GM23248 (cell line): Measurements from ENCODE around the gene LCN6.

Experiments
- EZH2 ChIP-seq: fragments of 200-600 bp; sonication (generic); IDR thresholded peaks from 2 replicates; pipeline ENCODE4 v1.6.1; 2018; ENCODE audit warnings: antibody characterized with exemption, mild to moderate bottlenecking; ENCODE audit not compliant: insufficient read depth, poor library complexity, severe bottlenecking
- EZH2phosphoT487 ChIP-seq: fragments of 200-600 bp; sonication (generic); IDR thresholded peaks from 2 replicates; pipeline ENCODE4 v1.6.1; 2018; ENCODE audit warnings: antibody characterized with exemption, moderate library complexity, mild to moderate bottlenecking, low read depth; ENCODE audit not compliant: insufficient read depth

DNA sequence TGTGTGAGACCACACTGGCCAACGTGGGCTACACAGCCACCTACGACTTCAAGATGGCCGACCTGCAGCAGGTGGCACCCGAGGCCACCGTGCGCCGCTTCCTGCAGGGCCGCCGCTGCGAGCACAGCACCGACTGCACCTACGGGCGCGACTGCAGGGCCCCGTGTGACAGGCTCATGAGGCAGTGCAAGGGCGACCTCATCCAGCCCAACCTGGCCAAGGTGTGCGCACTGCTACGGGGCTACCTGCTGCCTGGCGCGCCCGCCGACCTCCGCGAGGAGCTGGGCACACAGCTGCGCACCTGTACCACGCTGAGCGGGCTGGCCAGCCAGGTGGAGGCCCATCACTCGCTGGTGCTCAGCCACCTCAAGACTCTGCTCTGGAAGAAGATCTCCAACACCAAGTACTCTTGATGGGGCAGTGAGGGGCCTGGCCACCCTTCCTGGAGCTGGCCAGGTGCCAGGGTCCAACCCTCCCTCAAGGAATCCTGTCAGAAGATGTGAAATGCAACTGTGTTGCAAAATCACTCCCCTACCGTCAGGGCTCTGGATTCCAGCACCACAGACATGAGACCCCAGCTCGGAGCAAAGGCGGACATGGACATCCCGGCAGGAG is 24.9 kb downstream of the LCN6 start:
- no peak for TF ChIP-seq EZH2
- no peak for TF ChIP-seq EZH2phosphoT487
